SK-N-SH treated with all-trans-retinoic acid at 6 μM for 48 hours (cell line): ENCODE measurements around the gene ZNF318.

ENCODE experiments used
- ATAC-seq: fragments of 200-7000 bp; cut with Tn5 transposase; 3 replicates; pipeline ENCODE4 v1.9.1; 2020; ENCODE audit warnings: mild to moderate bottlenecking, moderate library complexity
- BACH2 ChIP-seq: fragments of 250-450 bp; sonication (Bioruptor Pico); IDR thresholded peaks from 2 replicates; pipeline ENCODE4 v1.9.0; 2021; ENCODE audit warnings: mild to moderate bottlenecking, borderline replicate concordance
- CREB5 ChIP-seq: fragments of 250-450 bp; sonication (Bioruptor Pico); IDR thresholded peaks from 2 replicates; pipeline ENCODE4 v1.5.1; 2020; ENCODE audit warnings: low read depth, mild to moderate bottlenecking, moderate library complexity
- CSDC2 ChIP-seq: fragments of 250-450 bp; sonication (Bioruptor Pico); IDR thresholded peaks from 2 replicates; pipeline ENCODE4 v1.5.0; 2020; ENCODE audit warnings: mild to moderate bottlenecking, moderate library complexity
- CSRNP3 ChIP-seq: fragments of 250-450 bp; sonication (Bioruptor Pico); IDR thresholded peaks from 2 replicates; pipeline ENCODE4 v1.5.1; 2021; ENCODE audit warnings: mild to moderate bottlenecking, moderate library complexity
- ESRRG ChIP-seq: fragments of 250-450 bp; sonication (Bioruptor Pico); IDR thresholded peaks from 2 replicates; pipeline ENCODE4 v1.6.1; 2021; ENCODE audit warnings: mild to moderate bottlenecking
- GLIS3 ChIP-seq: fragments of 250-450 bp; sonication (Bioruptor Pico); IDR thresholded peaks from 2 replicates; pipeline ENCODE4 v1.5.0; 2020; ENCODE audit warnings: mild to moderate bottlenecking, moderate library complexity
- PATZ1 ChIP-seq: fragments of 250-450 bp; sonication (Bioruptor Pico); IDR thresholded peaks from 2 replicates; pipeline ENCODE4 v1.8.0; 2020; ENCODE audit warnings: mild to moderate bottlenecking, moderate library complexity, borderline replicate concordance
- RARB ChIP-seq: fragments of 250-450 bp; sonication (Bioruptor Pico); IDR thresholded peaks from 2 replicates; pipeline ENCODE4 v1.8.0; 2021; ENCODE audit warnings: mild to moderate bottlenecking, moderate library complexity
- SNAI2 ChIP-seq: fragments of 250-450 bp; sonication (Bioruptor Pico); IDR thresholded peaks from 2 replicates; pipeline ENCODE4 v1.5.0; 2020; ENCODE audit warnings: mild to moderate bottlenecking, moderate library complexity
- TCF4 ChIP-seq: fragments of 250-450 bp; sonication (Bioruptor Pico); IDR thresholded peaks from 2 replicates; pipeline ENCODE4 v1.8.0; 2021; ENCODE audit warnings: mild to moderate bottlenecking, moderate library complexity, borderline replicate concordance
- TOX ChIP-seq: fragments of 250-450 bp; sonication (Bioruptor Pico); IDR thresholded peaks from 2 replicates; pipeline ENCODE4 v1.8.0; 2021; ENCODE audit warnings: mild to moderate bottlenecking, moderate library complexity, borderline replicate concordance
- ZFP3 ChIP-seq: fragments of 250-450 bp; sonication (Bioruptor Pico); IDR thresholded peaks from 2 replicates; pipeline ENCODE4 v1.5.0; 2020; ENCODE audit warnings: mild to moderate bottlenecking, moderate library complexity
- ZFP30 ChIP-seq: fragments of 450-650 bp; formaldehyde crosslinking; IDR thresholded peaks from 2 replicates; pipeline ENCODE4 v1.5.0; 2022; ENCODE audit warnings: mild to moderate bottlenecking, moderate library complexity
- ZNF565 ChIP-seq: fragments of 450-650 bp; formaldehyde crosslinking; conservative IDR thresholded peaks from 2 replicates; pipeline ENCODE4 v1.5.0; 2020; ENCODE audit warnings: low read depth, mild to moderate bottlenecking, moderate library complexity
- ZNF70 ChIP-seq: fragments of 450-650 bp; formaldehyde crosslinking; IDR thresholded peaks from 2 replicates; pipeline ENCODE4 v1.5.0; 2020; ENCODE audit warnings: mild to moderate bottlenecking, moderate library complexity
- ZNF8 ChIP-seq: fragments of 450-650 bp; formaldehyde crosslinking; IDR thresholded peaks from 2 replicates; pipeline ENCODE4 v1.5.0; 2020; ENCODE audit warnings: mild to moderate bottlenecking, moderate library complexity

Gene ZNF318

GRCh38 chr6:43405354-43405753 is 35.9 kb upstream of the ZNF318 start:
- no peak for ATAC-seq
- no peak for TF ChIP-seq TOX (CRISPR knock-in tag)
- no peak for TF ChIP-seq PATZ1 (CRISPR knock-in tag)
- TF ChIP-seq ESRRG (CRISPR knock-in tag) = no peak
- no peak for TF ChIP-seq SNAI2
- TF ChIP-seq CSDC2 = no peak
- no peak for TF ChIP-seq CREB5 (CRISPR knock-in tag)

GRCh38 chr6:43402820-43403219 is 33.4 kb upstream of the ZNF318 start:
- ATAC-seq = peak; percentile 49; the same call in 1 of the 3 replicates
- TF ChIP-seq ZFP3 (CRISPR knock-in tag) (no peak), GLIS3 (CRISPR knock-in tag) (no peak), ESRRG (CRISPR knock-in tag) (no peak), ZNF565 (CRISPR knock-in tag) (no peak), SNAI2 (no peak), CSDC2 (no peak), CREB5 (CRISPR knock-in tag) (no peak), CSRNP3 (no peak), PATZ1 (CRISPR knock-in tag) (no peak)

GRCh38 chr6:43401730-43402129 is 32.3 kb upstream of the ZNF318 start:
- TF ChIP-seq CREB5 (CRISPR knock-in tag) (no peak), CSDC2 (no peak), SNAI2 (no peak), ZNF70 (CRISPR knock-in tag) (no peak), ZNF8 (CRISPR knock-in tag) (no peak)
- TF ChIP-seq, all 23 proteins: peak for 0

GRCh38 chr6:43399932-43400487 is 30.6 kb upstream of the ZNF318 start:
- TF ChIP-seq ZFP3 (CRISPR knock-in tag) (no peak), CREB5 (CRISPR knock-in tag) (no peak), ZFP30 (CRISPR knock-in tag) (no peak), GLIS3 (CRISPR knock-in tag) (no peak), BACH2 (CRISPR knock-in tag) (no peak), TCF4 (CRISPR knock-in tag) (no peak), RARB (CRISPR knock-in tag) (no peak), ESRRG (CRISPR knock-in tag) (no peak)
- no peak for ATAC-seq

More at GRCh38 chr6:43401730-43402129, 32.3 kb upstream of the ZNF318 start:
- no peak for ATAC-seq
